ENCODE results near the gene CD300LF.

DNA sequence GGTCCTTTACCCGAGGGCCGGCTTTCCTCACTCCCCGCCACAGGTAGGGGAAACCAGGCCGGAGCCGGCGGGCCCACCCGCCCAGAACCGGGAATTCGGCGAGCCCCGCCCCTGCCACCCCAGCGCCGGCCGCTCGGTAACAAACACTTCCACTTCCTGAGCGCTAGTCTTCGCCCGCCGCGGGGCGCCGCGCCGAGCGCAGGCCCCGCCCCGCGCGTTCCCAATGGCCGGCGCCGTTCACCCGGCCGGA, 35.5 kb upstream of the CD300LF start:
- TF ChIP-seq, protein P1, sequence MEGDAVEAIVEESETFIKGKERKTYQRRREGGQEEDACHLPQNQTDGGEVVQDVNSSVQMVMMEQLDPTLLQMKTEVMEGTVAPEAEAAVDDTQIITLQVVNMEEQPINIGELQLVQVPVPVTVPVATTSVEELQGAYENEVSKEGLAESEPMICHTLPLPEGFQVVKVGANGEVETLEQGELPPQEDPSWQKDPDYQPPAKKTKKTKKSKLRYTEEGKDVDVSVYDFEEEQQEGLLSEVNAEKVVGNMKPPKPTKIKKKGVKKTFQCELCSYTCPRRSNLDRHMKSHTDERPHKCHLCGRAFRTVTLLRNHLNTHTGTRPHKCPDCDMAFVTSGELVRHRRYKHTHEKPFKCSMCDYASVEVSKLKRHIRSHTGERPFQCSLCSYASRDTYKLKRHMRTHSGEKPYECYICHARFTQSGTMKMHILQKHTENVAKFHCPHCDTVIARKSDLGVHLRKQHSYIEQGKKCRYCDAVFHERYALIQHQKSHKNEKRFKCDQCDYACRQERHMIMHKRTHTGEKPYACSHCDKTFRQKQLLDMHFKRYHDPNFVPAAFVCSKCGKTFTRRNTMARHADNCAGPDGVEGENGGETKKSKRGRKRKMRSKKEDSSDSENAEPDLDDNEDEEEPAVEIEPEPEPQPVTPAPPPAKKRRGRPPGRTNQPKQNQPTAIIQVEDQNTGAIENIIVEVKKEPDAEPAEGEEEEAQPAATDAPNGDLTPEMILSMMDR (IDR thresholded peaks at IDR 0.05): no peak
- TF ChIP-seq EZH2 (IDR thresholded peaks at IDR 0.05; ENCODE audit: borderline replicate concordance, insufficient read depth, low read depth, low read length, poor library complexity, severe bottlenecking): no peak

Data from B cell (primary cell).